Measurements from ENCODE around the gene TMEM38B.

DNA sequence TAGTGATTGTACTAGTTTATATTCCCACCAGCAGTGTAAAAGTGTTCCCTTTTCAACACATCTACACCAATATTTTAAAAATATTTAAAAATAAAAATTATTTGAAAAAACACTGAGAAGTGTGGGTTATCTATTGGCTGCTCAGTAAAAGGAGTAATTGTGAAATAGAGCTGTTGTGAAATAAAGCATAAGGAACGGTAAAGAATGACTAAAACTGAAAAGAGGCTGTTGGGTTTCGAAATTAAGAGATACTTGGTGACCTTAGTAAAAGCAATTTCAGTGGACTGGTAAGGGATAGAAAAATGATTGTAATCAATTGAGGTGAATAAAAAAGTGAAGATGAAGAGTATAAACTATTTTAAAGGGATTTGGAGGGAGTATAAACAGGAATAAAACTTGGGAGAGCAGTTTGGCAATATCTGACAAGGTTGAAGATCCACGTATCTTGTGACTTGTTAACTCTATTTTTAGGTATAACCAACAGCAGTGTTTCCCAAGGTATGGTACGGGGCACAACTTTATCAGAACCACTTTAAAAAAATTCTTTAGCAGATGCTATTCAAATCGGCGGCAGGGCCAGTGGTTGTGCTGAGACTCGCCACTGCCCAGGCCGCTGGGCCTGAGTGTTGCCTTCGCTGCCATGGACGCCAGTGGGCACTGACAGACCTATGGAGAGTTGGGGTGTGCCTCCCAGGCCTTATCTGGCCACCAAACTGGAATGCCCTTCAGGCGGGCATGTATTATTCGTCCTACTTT, 63.3 kb downstream of the TMEM38B start:
- TF ChIP-seq, protein P1, sequence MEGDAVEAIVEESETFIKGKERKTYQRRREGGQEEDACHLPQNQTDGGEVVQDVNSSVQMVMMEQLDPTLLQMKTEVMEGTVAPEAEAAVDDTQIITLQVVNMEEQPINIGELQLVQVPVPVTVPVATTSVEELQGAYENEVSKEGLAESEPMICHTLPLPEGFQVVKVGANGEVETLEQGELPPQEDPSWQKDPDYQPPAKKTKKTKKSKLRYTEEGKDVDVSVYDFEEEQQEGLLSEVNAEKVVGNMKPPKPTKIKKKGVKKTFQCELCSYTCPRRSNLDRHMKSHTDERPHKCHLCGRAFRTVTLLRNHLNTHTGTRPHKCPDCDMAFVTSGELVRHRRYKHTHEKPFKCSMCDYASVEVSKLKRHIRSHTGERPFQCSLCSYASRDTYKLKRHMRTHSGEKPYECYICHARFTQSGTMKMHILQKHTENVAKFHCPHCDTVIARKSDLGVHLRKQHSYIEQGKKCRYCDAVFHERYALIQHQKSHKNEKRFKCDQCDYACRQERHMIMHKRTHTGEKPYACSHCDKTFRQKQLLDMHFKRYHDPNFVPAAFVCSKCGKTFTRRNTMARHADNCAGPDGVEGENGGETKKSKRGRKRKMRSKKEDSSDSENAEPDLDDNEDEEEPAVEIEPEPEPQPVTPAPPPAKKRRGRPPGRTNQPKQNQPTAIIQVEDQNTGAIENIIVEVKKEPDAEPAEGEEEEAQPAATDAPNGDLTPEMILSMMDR (IDR thresholded peaks at IDR 0.05) = no peak
- no peak for TF ChIP-seq POLR2A (IDR thresholded peaks at IDR 0.05)

Measured in body of pancreas (tissue), 4 donors.